NCI-H446 treated with DMSO at 0.1 percent for 48 hours (cell line): ENCODE results near the gene BCR.

ENCODE experiments used
- DNase-seq: peaks from one replicate; lab custom pipeline; 2025; lab: John Stamatoyannopoulos, UW

The BCR gene

GRCh38 chr22:23199159-23199558 is 18.9 kb downstream of the BCR start:
- DNase-seq, result no peak

GRCh38 chr22:23200898-23201297 is 20.6 kb downstream of the BCR start:
- DNase-seq, result no peak

- DNase-seq, result no peak
These were observed 22.6 kb downstream of the BCR start for GRCh38 chr22:23202812-23203451.

GRCh38 chr22:23203452-23204124 is 23.3 kb downstream of the BCR start:
- peak; percentile 70 for DNase-seq

GRCh38 chr22:23204125-23204488 is 23.8 kb downstream of the BCR start:
- peak; percentile 53 for DNase-seq

- peak; percentile 86 for DNase-seq
These were observed 24.3 kb downstream of the BCR start for GRCh38 chr22:23204541-23205157.

GRCh38 chr22:23205339-23206049 is 25.2 kb downstream of the BCR start:
- peak; percentile 34 for DNase-seq

- no peak for DNase-seq
These were observed 26.6 kb downstream of the BCR start for GRCh38 chr22:23206915-23207314.

GRCh38 chr22:23207729-23208393 is 27.6 kb downstream of the BCR start:
- peak; percentile 27 for DNase-seq

- DNase-seq, result no peak
These were observed 30.3 kb downstream of the BCR start for GRCh38 chr22:23210428-23211170.

GRCh38 chr22:23211622-23212021 is 31.3 kb downstream of the BCR start:
- DNase-seq, result no peak

- peak; percentile 85 for DNase-seq
These were observed 32.0 kb downstream of the BCR start for GRCh38 chr22:23212061-23213021.

- no peak for DNase-seq
These were observed 32.8 kb downstream of the BCR start for GRCh38 chr22:23213022-23213555.

GRCh38 chr22:23213581-23214334 is 33.4 kb downstream of the BCR start:
- DNase-seq, result no peak

GRCh38 chr22:23214398-23214797 is 34.1 kb downstream of the BCR start:
- DNase-seq, result no peak

GRCh38 chr22:23215294-23216241 is 35.3 kb downstream of the BCR start:
- DNase-seq, result no peak

GRCh38 chr22:23216461-23217170 is 36.3 kb downstream of the BCR start:
- no peak for DNase-seq
